Activated CD8-positive, alpha-beta memory T cell treated with anti-CD3 and anti-CD28 coated beads, Interleukin-2, amount 50 U/mL, for 1 hour (primary cell): ENCODE data around the gene WWTR1.

Source experiments
- DNase-seq: peaks from one replicate; pipeline ENCODE4 v3.0.0-alpha.2; 2020; ENCODE audit errors: extremely low read depth

WWTR1 gene

DNA sequence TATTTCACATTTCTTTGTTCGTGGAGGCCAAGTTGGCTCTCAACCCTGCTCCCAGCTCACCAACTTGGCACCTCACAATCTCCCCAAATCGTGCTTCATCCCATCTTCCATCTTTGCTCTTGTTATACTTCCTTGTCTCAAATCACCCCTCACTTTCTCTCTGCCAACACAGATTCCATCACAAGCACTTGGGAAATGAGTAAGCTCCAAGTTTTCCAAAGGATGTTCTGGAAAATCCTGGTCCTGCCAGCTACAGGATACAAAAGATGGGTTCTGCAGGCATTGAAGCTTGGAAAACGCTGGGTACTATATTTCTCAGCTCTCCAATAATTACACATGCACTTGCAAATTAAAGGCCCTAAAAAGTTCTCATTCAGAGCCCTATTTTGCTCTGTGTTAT, 187.4 kb downstream of the WWTR1 start:
- no peak for DNase-seq

DNA sequence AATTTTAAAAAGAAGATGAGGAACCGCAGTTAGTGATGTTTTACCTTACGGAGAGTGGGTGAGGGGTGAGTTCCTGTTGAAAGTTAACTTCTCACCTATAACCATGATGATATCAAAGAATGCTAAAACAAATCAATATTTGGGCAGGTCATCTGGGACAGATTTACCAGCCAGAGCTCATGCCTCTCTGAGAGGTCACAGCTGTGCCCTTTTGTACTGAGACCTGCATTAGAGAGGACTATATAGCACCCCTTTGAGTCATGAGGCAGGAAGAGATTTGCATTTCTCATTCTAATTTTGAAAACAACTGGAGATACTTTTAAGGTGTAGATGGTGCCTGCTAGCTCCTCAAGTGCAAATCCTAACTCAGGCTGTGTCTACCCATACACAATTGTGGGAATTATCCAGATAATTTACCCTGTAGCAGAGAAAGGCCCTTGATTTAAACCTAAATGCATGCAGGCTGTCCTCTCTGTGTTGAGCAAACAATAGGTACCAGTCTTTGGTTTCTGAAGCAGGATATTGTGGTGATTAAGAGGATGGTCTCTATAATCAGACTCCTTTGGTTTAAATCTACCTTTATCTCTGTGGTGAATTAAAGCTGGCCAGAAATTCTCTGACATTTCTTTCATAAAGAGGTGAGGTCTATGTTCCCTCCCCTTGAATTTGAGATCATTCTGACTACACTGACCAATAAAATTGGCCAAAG, 189.2 kb downstream of the WWTR1 start:
- DNase-seq, result no peak
